ENCODE results near the gene RTN1. TPM values are rescaled to one million over a fixed set of nuclear protein-coding genes. Genes with fewer than 3 reads are reported as not detected.

RTN1 gene
- total and polyA plus RNA-seq, 2 experiments from 2014 or later = 1.1 TPM

DNA sequence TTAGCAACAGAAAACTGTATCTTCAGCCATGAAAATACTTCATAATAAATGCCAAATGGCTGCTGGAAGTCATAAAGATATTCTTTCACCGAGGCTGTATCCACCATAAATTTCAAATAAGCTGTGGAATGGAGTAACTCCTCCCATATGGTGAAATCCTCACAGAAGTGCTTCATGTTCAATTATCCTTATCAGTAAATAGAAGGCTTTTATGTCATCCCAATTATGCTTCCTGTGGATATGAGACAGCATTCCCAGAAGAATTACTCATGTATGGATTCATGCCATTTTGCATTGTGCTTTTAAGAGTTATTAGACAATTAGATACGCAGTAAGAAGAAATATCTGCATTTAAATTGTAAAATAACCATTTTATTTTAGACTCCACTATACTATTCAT lies 99.0 kb downstream of the RTN1 start:
- Histone ChIP-seq H2AFZ (no peak overlapping the region), H3K4me2 (no peak overlapping the region), H3K9me2 (replicated peaks; ENCODE audit: insufficient read depth) (no peaks in the 10 kb centered on the region), H3K27ac (no peak overlapping the region), H3K4me3 (no peak overlapping the region), H3K79me2 (no peaks in the 10 kb centered on the region), H4K20me1 (ENCODE audit: insufficient read depth, poor library complexity, severe bottlenecking) (no peaks in the 10 kb centered on the region), H3K36me3 (replicated peaks; ENCODE audit: insufficient read depth, low read depth) (no peaks in the 10 kb centered on the region), H3K27me3 (no peaks in the 10 kb centered on the region), H3K9me3 (ENCODE audit: low read depth) (no peaks in the 10 kb centered on the region), H3K4me1 (ENCODE audit: insufficient read depth) (peaks cover 6% of the 10 kb centered on the region)
- TF ChIP-seq, protein P1, sequence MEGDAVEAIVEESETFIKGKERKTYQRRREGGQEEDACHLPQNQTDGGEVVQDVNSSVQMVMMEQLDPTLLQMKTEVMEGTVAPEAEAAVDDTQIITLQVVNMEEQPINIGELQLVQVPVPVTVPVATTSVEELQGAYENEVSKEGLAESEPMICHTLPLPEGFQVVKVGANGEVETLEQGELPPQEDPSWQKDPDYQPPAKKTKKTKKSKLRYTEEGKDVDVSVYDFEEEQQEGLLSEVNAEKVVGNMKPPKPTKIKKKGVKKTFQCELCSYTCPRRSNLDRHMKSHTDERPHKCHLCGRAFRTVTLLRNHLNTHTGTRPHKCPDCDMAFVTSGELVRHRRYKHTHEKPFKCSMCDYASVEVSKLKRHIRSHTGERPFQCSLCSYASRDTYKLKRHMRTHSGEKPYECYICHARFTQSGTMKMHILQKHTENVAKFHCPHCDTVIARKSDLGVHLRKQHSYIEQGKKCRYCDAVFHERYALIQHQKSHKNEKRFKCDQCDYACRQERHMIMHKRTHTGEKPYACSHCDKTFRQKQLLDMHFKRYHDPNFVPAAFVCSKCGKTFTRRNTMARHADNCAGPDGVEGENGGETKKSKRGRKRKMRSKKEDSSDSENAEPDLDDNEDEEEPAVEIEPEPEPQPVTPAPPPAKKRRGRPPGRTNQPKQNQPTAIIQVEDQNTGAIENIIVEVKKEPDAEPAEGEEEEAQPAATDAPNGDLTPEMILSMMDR (IDR thresholded peaks at IDR 0.05; ENCODE audit: poor library complexity) = no peak
- no peak for TF ChIP-seq EZH2phosphoT487 (IDR thresholded peaks at IDR 0.05; ENCODE audit: low read depth, severe bottlenecking, unreplicated experiment)
- no peak for TF ChIP-seq EZH2 (IDR thresholded peaks at IDR 0.05; ENCODE audit: borderline replicate concordance)
- WGBS (ENCODE audit: low lambda C conversion rate, missing lambda C conversion rate) = 50% methylated on average over 2 of the region's 2 CpGs
- no peak for DNase-seq (ENCODE audit: low spot score)

DNA sequence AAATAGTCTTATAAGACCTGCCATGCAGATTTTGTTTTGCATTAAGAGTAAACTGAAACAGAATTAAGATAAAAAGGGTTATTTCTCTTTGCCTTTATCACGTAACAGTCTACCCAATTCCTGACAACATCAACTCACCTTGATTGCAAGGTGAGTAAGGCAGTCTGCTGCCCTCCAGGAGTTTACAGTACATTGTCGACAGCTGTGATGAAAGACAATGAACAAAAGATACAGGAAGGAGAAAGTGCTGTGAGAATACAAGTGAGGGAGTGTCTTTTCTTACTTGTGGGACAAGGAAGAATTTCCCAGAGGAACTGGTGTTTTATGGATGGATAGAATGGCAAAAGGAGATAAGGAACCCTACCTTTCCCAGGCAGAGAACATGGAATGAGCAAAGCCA lies 101.0 kb downstream of the RTN1 start:
- Histone ChIP-seq H3K9me3 (ENCODE audit: low read depth) (no peaks in the 10 kb centered on the region), H3K9me2 (replicated peaks; ENCODE audit: insufficient read depth) (no peaks in the 10 kb centered on the region), H3K79me2 (no peaks in the 10 kb centered on the region), H4K20me1 (ENCODE audit: insufficient read depth, poor library complexity, severe bottlenecking) (no peaks in the 10 kb centered on the region), H3K27ac (no peak overlapping the region), H3K27me3 (no peaks in the 10 kb centered on the region), H3K36me3 (replicated peaks; ENCODE audit: insufficient read depth, low read depth) (no peaks in the 10 kb centered on the region), H2AFZ (no peak overlapping the region), H3K4me3 (no peak overlapping the region), H3K4me1 (ENCODE audit: insufficient read depth) (peaks cover 6% of the 10 kb centered on the region), H3K4me2 (no peak overlapping the region)
- no peak for TF ChIP-seq EZH2phosphoT487 (IDR thresholded peaks at IDR 0.05; ENCODE audit: low read depth, severe bottlenecking, unreplicated experiment)
- 73% methylated on average over 2 of the region's 2 CpGs for WGBS (ENCODE audit: low lambda C conversion rate, missing lambda C conversion rate)
- DNase-seq (ENCODE audit: low spot score) = no peak

DNA sequence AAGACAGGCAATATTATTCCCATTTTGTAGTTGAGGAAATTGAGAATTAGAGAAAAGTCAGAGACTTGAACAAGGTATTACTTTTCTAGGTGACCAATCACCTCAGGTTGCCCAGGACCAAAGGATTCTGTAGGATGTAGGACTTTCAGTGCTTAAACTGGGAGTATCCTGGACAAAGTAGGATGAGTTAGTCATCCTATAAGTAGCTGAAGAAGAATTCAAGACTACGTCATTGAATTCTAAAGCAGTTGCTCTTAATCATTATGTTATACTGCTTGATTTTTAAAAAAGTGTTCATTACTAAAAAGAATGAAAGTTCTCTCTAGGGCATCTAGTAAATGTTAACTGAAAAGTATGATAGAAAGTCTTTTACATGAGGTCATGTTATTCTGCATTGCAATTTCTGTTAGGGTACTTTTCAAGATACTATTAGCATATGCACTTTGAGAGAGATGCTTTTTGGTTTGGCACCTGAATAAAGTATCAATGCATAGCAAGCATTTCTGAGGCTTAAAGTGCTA lies 101.7 kb downstream of the RTN1 start:
- H3K4me2 ChIP-seq = no peak overlapping the region
- no peak overlapping the region for H3K4me3 ChIP-seq
- no peaks in the 10 kb centered on the region for H3K9me3 ChIP-seq (ENCODE audit: low read depth)
- no peaks in the 10 kb centered on the region for H3K9me2 ChIP-seq (replicated peaks; ENCODE audit: insufficient read depth)
- H3K4me1 ChIP-seq (ENCODE audit: insufficient read depth) = peaks cover 6% of the 10 kb centered on the region
- no peaks in the 10 kb centered on the region for H3K36me3 ChIP-seq (replicated peaks; ENCODE audit: insufficient read depth, low read depth)
- no peak overlapping the region for H3K27ac ChIP-seq
- H3K27me3 ChIP-seq = no peaks in the 10 kb centered on the region
- TF ChIP-seq EZH2 (IDR thresholded peaks at IDR 0.05; ENCODE audit: borderline replicate concordance) = no peak
- TF ChIP-seq, protein P1 (IDR thresholded peaks at IDR 0.05; ENCODE audit: poor library complexity) = no peak
- no peak for TF ChIP-seq EZH2phosphoT487 (IDR thresholded peaks at IDR 0.05; ENCODE audit: low read depth, severe bottlenecking, unreplicated experiment)
- H4K20me1 ChIP-seq (ENCODE audit: insufficient read depth, poor library complexity, severe bottlenecking) = no peaks in the 10 kb centered on the region
- 100% methylated on average over 1 of the region's 1 CpG for WGBS (ENCODE audit: low lambda C conversion rate, missing lambda C conversion rate)
- H2AFZ ChIP-seq = no peak overlapping the region
- DNase-seq (ENCODE audit: low spot score) = no peak
- no peaks in the 10 kb centered on the region for H3K79me2 ChIP-seq

DNA sequence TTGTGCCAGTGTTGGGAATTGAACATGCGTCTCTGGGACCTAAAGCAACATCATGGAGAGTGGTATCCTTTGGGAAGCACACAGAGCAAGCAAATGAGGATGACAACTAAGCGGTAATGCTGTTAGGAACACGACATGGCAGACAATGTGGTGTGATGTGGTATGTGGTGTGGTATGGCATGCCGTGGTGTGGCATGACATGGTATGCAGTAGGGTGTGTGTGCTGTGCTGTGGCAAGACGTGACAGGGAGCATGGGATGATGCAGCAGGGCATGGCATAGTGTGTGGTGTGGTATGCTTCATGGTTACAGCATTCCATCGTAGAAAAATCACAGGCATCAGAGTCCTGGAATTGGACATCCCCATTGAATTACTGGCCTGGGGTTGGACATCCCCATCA lies 108.7 kb downstream of the RTN1 start:
- TF ChIP-seq, protein P1 (IDR thresholded peaks at IDR 0.05; ENCODE audit: poor library complexity) = no peak
- TF ChIP-seq EZH2 (IDR thresholded peaks at IDR 0.05; ENCODE audit: borderline replicate concordance) = no peak
- no peak for TF ChIP-seq EZH2phosphoT487 (IDR thresholded peaks at IDR 0.05; ENCODE audit: low read depth, severe bottlenecking, unreplicated experiment)

More for the DNA sequence above, 108.7 kb downstream of the RTN1 start:
- Histone ChIP-seq H3K36me3 (replicated peaks; ENCODE audit: insufficient read depth, low read depth) (no peaks in the 10 kb centered on the region), H3K4me1 (ENCODE audit: insufficient read depth) (no peaks in the 10 kb centered on the region), H3K27me3 (no peaks in the 10 kb centered on the region), H3K4me2 (no peak overlapping the region), H4K20me1 (ENCODE audit: insufficient read depth, poor library complexity, severe bottlenecking) (no peaks in the 10 kb centered on the region), H3K9me3 (ENCODE audit: low read depth) (no peaks in the 10 kb centered on the region), H3K4me3 (no peak overlapping the region), H3K79me2 (no peaks in the 10 kb centered on the region), H2AFZ (no peak overlapping the region), H3K9me2 (replicated peaks; ENCODE audit: insufficient read depth) (no peaks in the 10 kb centered on the region), H3K27ac (no peak overlapping the region)
- WGBS (ENCODE audit: low lambda C conversion rate, missing lambda C conversion rate) = 86% methylated on average over 6 of the region's 6 CpGs
- DNase-seq (ENCODE audit: low spot score) = no peak
